PC-9 (cell line): ENCODE results near the gene EPHA2.

ENCODE experiments used
- EZH2 ChIP-seq: fragments of 200-600 bp; sonication (generic); IDR thresholded peaks from 2 replicates; pipeline ENCODE4 v1.8.0; 2017; ENCODE audit warnings: antibody characterized with exemption, low read depth
- TF ChIP-seq, protein P1 (sequence below): fragments of 200-600 bp; sonication (generic); conservative IDR thresholded peaks from 2 replicates; pipeline ENCODE4 v1.6.1; 2017; ENCODE audit warnings: mixed run types, antibody characterized with exemption, mild to moderate bottlenecking, moderate library complexity

DNA sequence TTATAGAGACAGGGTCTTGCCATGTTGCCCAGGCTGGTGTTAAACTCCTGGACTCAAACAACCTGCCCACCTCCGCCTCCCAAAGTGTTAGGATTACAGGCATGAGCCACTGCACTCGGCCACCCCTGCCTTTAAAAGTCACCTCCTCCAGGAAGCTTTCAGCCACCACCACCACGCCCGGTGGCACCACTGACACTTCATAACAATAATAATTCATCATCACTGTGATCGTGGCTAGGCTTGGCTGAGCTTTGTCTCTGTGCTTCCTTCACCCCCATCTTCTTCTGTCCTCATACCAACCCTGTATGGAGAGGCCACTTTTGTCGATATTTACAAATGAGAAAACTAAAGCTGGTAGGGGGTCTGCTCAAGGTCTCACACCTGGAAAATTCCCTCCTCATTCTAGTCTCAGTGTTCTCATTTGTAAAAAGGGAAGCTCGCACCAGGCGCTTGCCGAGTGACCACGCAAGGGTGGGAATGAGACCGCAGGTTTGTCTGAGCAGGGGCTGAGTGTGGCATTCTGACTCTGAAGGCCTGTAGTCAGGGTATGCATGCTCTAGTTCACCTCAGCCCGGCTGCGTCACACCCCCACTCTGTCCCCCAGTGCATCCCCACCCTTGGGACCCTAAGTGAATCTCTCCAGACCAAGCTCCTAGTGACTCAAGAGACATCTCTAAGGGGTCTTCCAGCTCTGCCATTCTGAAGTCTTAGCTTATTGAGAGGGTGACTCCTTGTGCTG lies 12.9 kb upstream of the EPHA2 start:
- TF ChIP-seq, protein P1, sequence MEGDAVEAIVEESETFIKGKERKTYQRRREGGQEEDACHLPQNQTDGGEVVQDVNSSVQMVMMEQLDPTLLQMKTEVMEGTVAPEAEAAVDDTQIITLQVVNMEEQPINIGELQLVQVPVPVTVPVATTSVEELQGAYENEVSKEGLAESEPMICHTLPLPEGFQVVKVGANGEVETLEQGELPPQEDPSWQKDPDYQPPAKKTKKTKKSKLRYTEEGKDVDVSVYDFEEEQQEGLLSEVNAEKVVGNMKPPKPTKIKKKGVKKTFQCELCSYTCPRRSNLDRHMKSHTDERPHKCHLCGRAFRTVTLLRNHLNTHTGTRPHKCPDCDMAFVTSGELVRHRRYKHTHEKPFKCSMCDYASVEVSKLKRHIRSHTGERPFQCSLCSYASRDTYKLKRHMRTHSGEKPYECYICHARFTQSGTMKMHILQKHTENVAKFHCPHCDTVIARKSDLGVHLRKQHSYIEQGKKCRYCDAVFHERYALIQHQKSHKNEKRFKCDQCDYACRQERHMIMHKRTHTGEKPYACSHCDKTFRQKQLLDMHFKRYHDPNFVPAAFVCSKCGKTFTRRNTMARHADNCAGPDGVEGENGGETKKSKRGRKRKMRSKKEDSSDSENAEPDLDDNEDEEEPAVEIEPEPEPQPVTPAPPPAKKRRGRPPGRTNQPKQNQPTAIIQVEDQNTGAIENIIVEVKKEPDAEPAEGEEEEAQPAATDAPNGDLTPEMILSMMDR, result no peak
- no peak for TF ChIP-seq EZH2
